HepG2 (cell line): ENCODE results near the gene VWA3A. TPM values are rescaled to one million over a fixed set of nuclear protein-coding genes. Genes with fewer than 3 reads are reported as not detected.

Experiments used
- ATAC-seq: fragments of 200-7000 bp; cut with Tn5 transposase; 3 replicates; pipeline ENCODE4 v1.9.1; 2020; ENCODE audit warnings: mild to moderate bottlenecking, moderate library complexity
- BruUV-seq: library from RNA; stranded (reverse); fragments of 400-500 nt; replicated peaks from 2 replicates; lab custom pipeline; 2021; lab: Mats Ljungman, UMichigan
- CTCF ChIA-PET: fragments of 300-600 bp; formaldehyde crosslinking; extraction: SDS; loops from one replicate; lab custom pipeline; 2021; ENCODE audit warnings: low total read pairs, inconsistent platforms, low intra/inter-chr PET ratio; lab: Yijun Ruan, JAX
- POLR2A ChIA-PET: fragments of 350-600 bp; sonication (Branson Sonifier 250); formaldehyde crosslinking; loops from one replicate; lab custom pipeline; 2020; ENCODE audit warnings: antibody characterized with exemption, inconsistent platforms; lab: Yijun Ruan, JAX
- DNase-seq: peaks from one replicate; pipeline ENCODE4 v3.0.0-alpha.2; 2015; ENCODE audit warnings: low spot score
- FAIRE-seq: peaks from 3 replicates; lab custom pipeline; 2011; peaks lifted over from hg19 to GRCh38; lab: Jason Lieb, UNC
- H2AFZ ChIP-seq: one replicate; pipeline ENCODE4 v1.6.1; 2011; ENCODE audit warnings: low read length, inconsistent platforms
- H3K27ac ChIP-seq: fragments of 300-600 bp; 3 replicates; pipeline ENCODE4 v1.8.0; 2011; ENCODE audit warnings: mixed run types, mild to moderate bottlenecking, mixed read lengths, low read length, inconsistent platforms; ENCODE audit not compliant: insufficient read depth; ENCODE audit errors: extremely low read length
- H3K27me3 ChIP-seq, 2 experiments: fragments of 200-600 bp in 1 of 2; 2 replicates in 1 of 2; 3 replicates in 1 of 2; pipeline versions ENCODE4 v1.6.0 to v1.8.0; 2011; ENCODE audit warnings: low read length in 2 of 2, mild to moderate bottlenecking in 2 of 2, moderate library complexity in 2 of 2, inconsistent platforms in 1 of 2; ENCODE audit not compliant: insufficient read depth in 2 of 2, control insufficient read depth in 1 of 2
- H3K36me3 ChIP-seq, 2 experiments: fragments of 200-600 bp in 1 of 2; replicated peaks in 1 of 2; 2 replicates in 1 of 2; 3 replicates in 1 of 2; pipeline versions ENCODE4 v1.5.1 to v1.8.0; 2011; ENCODE audit warnings: low read length in 2 of 2, inconsistent platforms in 1 of 2; ENCODE audit not compliant: insufficient read depth in 2 of 2, control insufficient read depth in 1 of 2
- H3K4me1 ChIP-seq: 2 replicates; pipeline ENCODE4 v1.5.1; 2012; ENCODE audit warnings: low read length, inconsistent platforms; ENCODE audit not compliant: insufficient read depth
- H3K4me2 ChIP-seq: 2 replicates; pipeline ENCODE4 v1.6.0; 2011; ENCODE audit warnings: low read depth, low read length, inconsistent platforms
- H3K4me3 ChIP-seq, 3 experiments: fragments of 200-600 bp in 1 of 3; sonication (generic), shearing (Covaris generic) in 1 of 3; replicated peaks in 1 of 3; 2 replicates each; pipeline ENCODE4 v1.5.1; 2011 to 2016; ENCODE audit warnings: low read length in 3 of 3, inconsistent platforms in 2 of 3, low read depth in 2 of 3, mild to moderate bottlenecking in 2 of 3, control low read depth in 1 of 3, mixed read lengths in 1 of 3; ENCODE audit not compliant: insufficient read depth in 1 of 3
- H3K79me2 ChIP-seq: one replicate; pipeline ENCODE4 v1.6.1; 2011; ENCODE audit warnings: low read length, inconsistent platforms; ENCODE audit not compliant: insufficient read depth
- H3K9ac ChIP-seq: 2 replicates; pipeline ENCODE4 v1.6.0; 2011; ENCODE audit warnings: mild to moderate bottlenecking, low read depth, low read length, inconsistent platforms; ENCODE audit not compliant: insufficient read depth
- H3K9me3 ChIP-seq: 2 replicates; pipeline ENCODE4 v1.5.1; 2012; ENCODE audit warnings: mild to moderate bottlenecking, low read length
- H4K20me1 ChIP-seq: 2 replicates; pipeline ENCODE4 v1.6.0; 2011; ENCODE audit warnings: inconsistent platforms, mild to moderate bottlenecking, low read length, moderate library complexity; ENCODE audit not compliant: insufficient read depth
- CC2D1A ChIP-seq: sonication (generic); formaldehyde crosslinking; IDR thresholded peaks from 2 replicates; pipeline ENCODE4 v1.8.1; 2023; ENCODE audit warnings: mild to moderate bottlenecking, missing genetic modification reagents
- CSRNP2 ChIP-seq: sonication (generic); formaldehyde crosslinking; conservative IDR thresholded peaks from 2 replicates; pipeline ENCODE4 v1.8.0; 2022; ENCODE audit warnings: low read depth, missing genetic modification reagents
- JARID2 ChIP-seq: sonication (generic); formaldehyde crosslinking; IDR thresholded peaks from 2 replicates; pipeline ENCODE4 v1.8.1; 2023; ENCODE audit warnings: missing genetic modification reagents, inconsistent platforms; ENCODE audit not compliant: insufficient replicate concordance
- NR1H2 ChIP-seq: sonication (generic); formaldehyde crosslinking; IDR thresholded peaks from 2 replicates; pipeline ENCODE4 v1.8.1; 2022; ENCODE audit warnings: low read depth, missing genetic modification reagents, borderline replicate concordance
- SATB2 ChIP-seq: sonication (generic); formaldehyde crosslinking; IDR thresholded peaks from 2 replicates; pipeline ENCODE4 v1.5.0; 2020; ENCODE audit warnings: missing genetic modification reagents
- SKIL ChIP-seq: sonication (generic); formaldehyde crosslinking; IDR thresholded peaks from 2 replicates; pipeline ENCODE4 v1.8.0; 2022; ENCODE audit warnings: missing genetic modification reagents, mild to moderate bottlenecking, moderate library complexity, borderline replicate concordance
- ZBTB21 ChIP-seq: sonication (generic); formaldehyde crosslinking; IDR thresholded peaks from 2 replicates; pipeline ENCODE4 v1.4.0; 2020; ENCODE audit warnings: missing genetic modification reagents
- ZNF232 ChIP-seq: sonication (generic); formaldehyde crosslinking; IDR thresholded peaks from 2 replicates; pipeline ENCODE4 v1.4.0; 2020; ENCODE audit warnings: missing genetic modification reagents, borderline replicate concordance
- ZNF530 ChIP-seq: sonication (generic); formaldehyde crosslinking; IDR thresholded peaks from 2 replicates; pipeline ENCODE4 v1.5.0; 2020; ENCODE audit warnings: low read depth, mild to moderate bottlenecking, missing genetic modification reagents
- WGBS: methylation state at CpG from one replicate; pipeline ENCODE4 v1.1.6; 2017; ENCODE audit warnings: low lambda C conversion rate; 5-methylcytosine and 5-hydroxymethylcytosine counted together
- in situ Hi-C: cut with HindIII; loops from 2 replicates; pipeline ENCODE4 v1.10.0; 2017; ENCODE audit warnings: low pct_unique_long_range_greater_than_20kb; ENCODE audit not compliant: extremely low pct_ligation_motif_present
- intact Hi-C: fragments of 100-400 bp; cut with micrococcal nuclease; formaldehyde crosslinking; loops from one replicate; pipeline ENCODE4 v1.10.0; 2022; ENCODE audit not compliant: unreplicated experiment
- polyA plus RNA-seq, 8 experiments: library from polyadenylated mRNA; depleted of rRNA in 3 of 8; stranded (reverse) in 7 of 8; unstranded in 1 of 8; fragments of >200 nt; fragmentation: Illumina TruSeq in 4 of 8; extraction: Trizol in 4 of 8; gene quantifications; 2 replicates each; pipeline versions ENCODE4 v1.2.1 to v1.2.3, GENCODE V29; 2011 to 2016; ENCODE audit warnings: low read depth in 4 of 8, missing spikeins in 1 of 8, mixed read lengths in 1 of 8; ENCODE audit not compliant: insufficient read depth in 1 of 8
- total RNA-seq, 5 experiments: library from RNA; depleted of rRNA; stranded (reverse); fragments of >200 nt; fragmentation: Illumina TruSeq; extraction: Trizol; gene quantifications; 2 replicates each; pipeline ENCODE4 v1.2.3, GENCODE V29; 2016; ENCODE audit warnings: low read depth in 1 of 5

VWA3A gene
- total and polyA plus RNA-seq, 2 of the 13 experiments (the other 11 are each of a cell fraction or from before 2014, with no cell fraction given), result 0.03 to 0.07 TPM

DNA sequence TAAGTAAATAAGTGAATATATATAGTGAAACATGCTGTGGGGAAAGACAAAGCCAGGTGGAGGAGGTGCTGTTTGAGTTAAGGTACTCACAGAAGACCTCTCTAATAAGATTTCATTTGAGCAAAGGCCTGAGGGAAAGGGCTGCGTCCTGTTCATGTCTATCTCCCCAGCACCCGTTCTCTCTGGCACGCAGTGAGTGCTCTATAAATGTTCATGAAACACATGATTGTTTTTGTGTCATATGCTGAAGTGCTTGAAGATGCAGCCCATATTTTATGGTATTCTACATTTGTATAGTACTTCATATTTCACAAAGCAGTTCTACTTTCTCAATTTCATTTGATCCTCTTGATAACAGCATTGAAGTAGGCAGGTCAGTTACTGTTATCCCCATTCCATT, 990 bp downstream of the VWA3A start:
- H2AFZ ChIP-seq, result no peak overlapping the region
- no peaks in the 10 kb centered on the region for H3K36me3 ChIP-seq
- H3K27ac ChIP-seq, result no peak overlapping the region
- WGBS, result 71% methylated on average over 3 of the region's 3 CpGs
- H3K4me3 ChIP-seq, result no peak overlapping the region
- H3K4me2 ChIP-seq, result no peak overlapping the region
- intact Hi-C loops (no loop called here), in situ Hi-C loops (loop anchor here (25.0 kb wide), 1 partner anchor 281 kb away; no protein-coding TSS in a partner anchor)
- TF ChIP-seq CC2D1A (CRISPR knock-in tag), result no peak
- TF ChIP-seq SATB2 (CRISPR knock-in tag), result no peak
- no peak for TF ChIP-seq ZNF232 (CRISPR knock-in tag)
- no peak for TF ChIP-seq JARID2 (CRISPR knock-in tag)
- no peak for TF ChIP-seq NR1H2 (CRISPR knock-in tag)
- TF ChIP-seq ZBTB21 (CRISPR knock-in tag), result no peak
- no peak for TF ChIP-seq SKIL (CRISPR knock-in tag)
- no peak for TF ChIP-seq CSRNP2 (CRISPR knock-in tag)
- TF ChIP-seq ZNF530 (CRISPR knock-in tag), result no peak
- no peak overlapping the region for H3K9ac ChIP-seq
- DNase-seq (no peak), FAIRE-seq (no peak), ATAC-seq (no peak)
- peaks cover 11% of the 10 kb centered on the region for H3K4me1 ChIP-seq
- no peaks in the 10 kb centered on the region for H3K79me2 ChIP-seq
- no peaks in the 10 kb centered on the region for H4K20me1 ChIP-seq
- no TSS peak for BruUV-seq
- H3K27me3 ChIP-seq, result peaks cover 0 to 19% of the 10 kb centered on the region in 2 experiments; a peak in 3 of 5 replicates
- no peaks in the 10 kb centered on the region for H3K9me3 ChIP-seq
- POLR2A ChIA-PET, result no interaction called here
- CTCF ChIA-PET, result no interaction called here
